Endothelial cell of umbilical vein (primary cell): Measurements from ENCODE around the gene CNTN3. TPM values are rescaled to one million over a fixed set of nuclear protein-coding genes. Genes with fewer than 3 reads are reported as not detected.

Experiments
- BruUV-seq: library from RNA; stranded (reverse); fragments of 400-500 nt; replicated peaks from 2 replicates; lab custom pipeline; 2021; lab: Mats Ljungman, UMichigan
- CTCF ChIA-PET: fragments of 300-600, 350-600 bp; sonication (Branson Sonifier 250); formaldehyde crosslinking; loops from one replicate; lab custom pipeline; 2021; ENCODE audit warnings: antibody characterized with exemption, inconsistent platforms; lab: Charles Lee
- POLR2A ChIA-PET: fragments of 300-600, 350-600 bp; sonication (Branson Sonifier 250); formaldehyde crosslinking; loops from one replicate; lab custom pipeline; 2021; ENCODE audit warnings: antibody characterized with exemption, inconsistent platforms; lab: Charles Lee
- DNase-seq: peaks from one replicate; pipeline ENCODE4 v3.0.0-alpha.2; 2011; ENCODE audit warnings: low read depth, low spot score
- FAIRE-seq: peaks from 2 replicates; lab custom pipeline; 2011; peaks lifted over from hg19 to GRCh38; lab: Jason Lieb, UNC
- H2AFZ ChIP-seq: 2 replicates; pipeline ENCODE4 v1.6.0; 2012; ENCODE audit warnings: low read depth, low read length, control low read depth, inconsistent platforms
- H3K27ac ChIP-seq: 2 replicates; pipeline ENCODE4 v1.5.1; 2011; ENCODE audit warnings: low read depth, mild to moderate bottlenecking, control low read depth, low read length, moderate library complexity; ENCODE audit not compliant: insufficient read depth
- H3K27me3 ChIP-seq, 2 experiments: 2 replicates each; pipeline versions ENCODE4 v1.6.0 to v1.6.1; 2011; ENCODE audit warnings: low read length in 2 of 2, mixed read lengths in 1 of 2; ENCODE audit not compliant: control insufficient read depth in 2 of 2, insufficient read depth in 2 of 2
- H3K36me3 ChIP-seq, 2 experiments: 2 replicates in 1 of 2; 3 replicates in 1 of 2; pipeline ENCODE4 v1.5.1; 2011; ENCODE audit warnings: low read length in 2 of 2, mild to moderate bottlenecking in 1 of 2, moderate library complexity in 1 of 2; ENCODE audit not compliant: control insufficient read depth in 2 of 2, insufficient read depth in 2 of 2; ENCODE audit errors: extremely low read depth in 1 of 2
- H3K4me1 ChIP-seq: 3 replicates; pipeline ENCODE4 v1.5.1; 2011; ENCODE audit warnings: mild to moderate bottlenecking, low read length; ENCODE audit not compliant: control insufficient read depth, insufficient read depth; ENCODE audit errors: extremely low read depth
- H3K4me2 ChIP-seq: 2 replicates; pipeline ENCODE4 v1.6.1; 2011; ENCODE audit warnings: low read length, control low read depth, mixed read lengths; ENCODE audit not compliant: insufficient read depth
- H3K4me3 ChIP-seq, 3 experiments: fragments of 200-600 bp in 1 of 3; sonication (generic), shearing (Covaris generic) in 1 of 3; replicated peaks in 1 of 3; 2 replicates each; pipeline ENCODE4 v1.5.1; 2011 to 2016; ENCODE audit warnings: control low read depth in 3 of 3, low read length in 3 of 3, mild to moderate bottlenecking in 2 of 3, inconsistent platforms in 1 of 3, low read depth in 1 of 3, moderate library complexity in 1 of 3; ENCODE audit not compliant: insufficient read depth in 1 of 3
- H3K79me2 ChIP-seq: 2 replicates; pipeline ENCODE4 v1.6.0; 2012; ENCODE audit warnings: low read length, inconsistent platforms; ENCODE audit not compliant: control insufficient read depth, insufficient read depth
- H3K9ac ChIP-seq: replicated peaks from 2 replicates; pipeline ENCODE3; 2011; ENCODE audit warnings: low read length, control low read depth; ENCODE audit not compliant: insufficient read depth; ENCODE audit errors: extremely low read depth
- H3K9me1 ChIP-seq: replicated peaks from 3 replicates; pipeline ENCODE4 v1.6.0; 2011; ENCODE audit warnings: mild to moderate bottlenecking, low read length; ENCODE audit not compliant: control insufficient read depth, insufficient read depth; ENCODE audit errors: extremely low read depth
- H3K9me3 ChIP-seq: replicated peaks from 2 replicates; pipeline ENCODE4 v1.5.1; 2012; ENCODE audit warnings: low read length, inconsistent platforms; ENCODE audit not compliant: control insufficient read depth, insufficient read depth
- H4K20me1 ChIP-seq: replicated peaks from 2 replicates; pipeline ENCODE3; 2011; ENCODE audit warnings: mild to moderate bottlenecking, low read length; ENCODE audit not compliant: control insufficient read depth, insufficient read depth; ENCODE audit errors: extremely low read depth
- EZH2 ChIP-seq: IDR thresholded peaks from 2 replicates; pipeline ENCODE4 v1.6.1; 2012; ENCODE audit warnings: borderline replicate concordance, low read depth, mild to moderate bottlenecking, moderate library complexity, low read length, inconsistent platforms; ENCODE audit not compliant: severe bottlenecking
- FOS ChIP-seq: IDR thresholded peaks from 2 replicates; pipeline ENCODE4 v1.6.1; 2011; ENCODE audit warnings: mild to moderate bottlenecking, low read length, moderate library complexity, borderline replicate concordance; ENCODE audit not compliant: insufficient read depth
- GATA2 ChIP-seq: IDR thresholded peaks from 2 replicates; pipeline ENCODE4 v1.7.0; 2011; ENCODE audit warnings: low read depth, mild to moderate bottlenecking, moderate library complexity, mixed read lengths, low read length; ENCODE audit not compliant: insufficient read length, insufficient read depth
- JUN ChIP-seq: IDR thresholded peaks from 2 replicates; pipeline ENCODE4 v1.6.1; 2011; ENCODE audit warnings: borderline replicate concordance, low read depth; ENCODE audit not compliant: insufficient read length, insufficient read depth
- MYC ChIP-seq: IDR thresholded peaks from one replicate; pipeline ENCODE4 v1.6.1; 2011; ENCODE audit warnings: mild to moderate bottlenecking, low read depth, low read length
- POLR2A ChIP-seq: IDR thresholded peaks from 2 replicates; pipeline ENCODE4 v1.6.1; 2012; ENCODE audit warnings: low read depth, mild to moderate bottlenecking, control low read depth, low read length
- POLR2AphosphoS5 ChIP-seq: IDR thresholded peaks from 2 replicates; pipeline ENCODE4 v1.6.1; 2012; ENCODE audit warnings: low read depth, mild to moderate bottlenecking, control low read depth, low read length, moderate library complexity; ENCODE audit not compliant: insufficient read depth
- dilution Hi-C: fragments of 300-500 bp; cut with MboI; formaldehyde crosslinking; loops from one replicate; pipeline ENCODE4 v1.15.0; 2019; ENCODE audit warnings: low sequenced_read_pairs; ENCODE audit not compliant: extremely low pct_ligation_motif_present
- intact Hi-C: fragments of 100-400 bp; cut with micrococcal nuclease; formaldehyde crosslinking; loops from one replicate; pipeline ENCODE4 v1.10.0; 2022
- polyA plus RNA-seq, 4 experiments: library from polyadenylated mRNA; depleted of rRNA in 3 of 4; stranded (reverse) in 3 of 4; unstranded in 1 of 4; fragments of >200 nt; gene quantifications; 2 replicates each; pipeline versions ENCODE4 v1.2.1 to v1.2.3, GENCODE V29; 2011 to 2012; ENCODE audit warnings: missing spikeins in 1 of 4
- total RNA-seq: library from RNA; stranded (reverse); gene quantifications from 2 replicates; pipeline ENCODE4 v1.2.3, GENCODE V29; 2021
- TF ChIP-seq, protein P1 (sequence below): IDR thresholded peaks from 2 replicates; pipeline ENCODE4 v1.6.1; 2011; ENCODE audit not compliant: insufficient read depth, insufficient read length
- TF ChIP-seq, protein P2 (sequence below), 2 donors: IDR thresholded peaks; 1 replicate in 1 of 2; 2 replicates in 1 of 2; pipeline ENCODE4 v1.5.1; 2011; ENCODE audit warnings: low read length in 2 of 2, mild to moderate bottlenecking in 2 of 2, moderate library complexity in 2 of 2, control low read depth in 1 of 2, inconsistent platforms in 1 of 2, low read depth in 1 of 2; ENCODE audit not compliant: insufficient read depth in 1 of 2; ENCODE audit errors: extremely low read depth in 1 of 2

The CNTN3 gene
- total and polyA plus RNA-seq, 2 donors (not counting 3 experiments of a cell fraction or from before 2014, with no cell fraction given): 0.03 TPM; not detected in 1

DNA sequence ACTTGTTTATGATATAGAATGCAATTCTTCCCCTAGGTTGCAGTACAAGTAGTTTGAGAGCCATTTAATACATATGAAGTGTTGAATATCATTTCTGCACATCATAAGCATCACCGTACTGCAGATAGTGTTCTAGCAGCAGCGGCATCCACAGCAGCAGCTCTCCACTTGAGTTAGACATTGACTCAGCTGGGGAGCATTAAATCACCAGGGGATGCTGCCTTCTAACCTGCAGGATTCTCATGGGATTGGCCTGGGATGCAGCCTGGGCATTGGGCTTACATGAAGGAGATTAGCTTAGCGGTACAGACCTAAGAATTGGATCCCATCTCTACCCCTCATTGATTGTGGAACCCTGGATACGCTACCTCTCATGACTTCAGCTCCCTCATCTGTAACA, 43.3 kb downstream of the CNTN3 start:
- Histone ChIP-seq H2AFZ (no peak overlapping the region), H3K4me3 (no peak overlapping the region), H3K4me1 (no peaks in the 10 kb centered on the region), H3K4me2 (no peak overlapping the region), H4K20me1 (no peaks in the 10 kb centered on the region), H3K36me3 (no peaks in the 10 kb centered on the region), H3K27ac (no peak overlapping the region), H3K27me3 (no peaks in the 10 kb centered on the region), H3K9me3 (peaks cover 3% of the 10 kb centered on the region), H3K9me1 (no peaks in the 10 kb centered on the region), H3K79me2 (no peaks in the 10 kb centered on the region), H3K9ac (no peak overlapping the region)
- dilution Hi-C loops (no loop called here), intact Hi-C loops (no loop called here)
- ChIA-PET CTCF (no interaction called here), POLR2A (no interaction called here)
- DNase-seq (no peak), FAIRE-seq (no peak)
- BruUV-seq: no TSS peak
- TF ChIP-seq EZH2: no peak
- no peak for TF ChIP-seq FOS
- no peak for TF ChIP-seq MYC
- TF ChIP-seq, protein P1, sequence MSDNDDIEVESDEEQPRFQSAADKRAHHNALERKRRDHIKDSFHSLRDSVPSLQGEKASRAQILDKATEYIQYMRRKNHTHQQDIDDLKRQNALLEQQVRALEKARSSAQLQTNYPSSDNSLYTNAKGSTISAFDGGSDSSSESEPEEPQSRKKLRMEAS: no peak
- no peak for TF ChIP-seq POLR2A
- no peak for TF ChIP-seq GATA2
- TF ChIP-seq POLR2AphosphoS5: no peak
- TF ChIP-seq, protein P2, sequence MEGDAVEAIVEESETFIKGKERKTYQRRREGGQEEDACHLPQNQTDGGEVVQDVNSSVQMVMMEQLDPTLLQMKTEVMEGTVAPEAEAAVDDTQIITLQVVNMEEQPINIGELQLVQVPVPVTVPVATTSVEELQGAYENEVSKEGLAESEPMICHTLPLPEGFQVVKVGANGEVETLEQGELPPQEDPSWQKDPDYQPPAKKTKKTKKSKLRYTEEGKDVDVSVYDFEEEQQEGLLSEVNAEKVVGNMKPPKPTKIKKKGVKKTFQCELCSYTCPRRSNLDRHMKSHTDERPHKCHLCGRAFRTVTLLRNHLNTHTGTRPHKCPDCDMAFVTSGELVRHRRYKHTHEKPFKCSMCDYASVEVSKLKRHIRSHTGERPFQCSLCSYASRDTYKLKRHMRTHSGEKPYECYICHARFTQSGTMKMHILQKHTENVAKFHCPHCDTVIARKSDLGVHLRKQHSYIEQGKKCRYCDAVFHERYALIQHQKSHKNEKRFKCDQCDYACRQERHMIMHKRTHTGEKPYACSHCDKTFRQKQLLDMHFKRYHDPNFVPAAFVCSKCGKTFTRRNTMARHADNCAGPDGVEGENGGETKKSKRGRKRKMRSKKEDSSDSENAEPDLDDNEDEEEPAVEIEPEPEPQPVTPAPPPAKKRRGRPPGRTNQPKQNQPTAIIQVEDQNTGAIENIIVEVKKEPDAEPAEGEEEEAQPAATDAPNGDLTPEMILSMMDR (IDR thresholded peaks at IDR 0.05; ENCODE audit: extremely low read depth in 1 of 2, insufficient read depth in 1 of 2, low read depth in 1 of 2, low read length in 2 of 2): no peak
- TF ChIP-seq JUN: no peak
